ENCODE results near the gene GOLGA8K.
"Not testable (repeated sequence)": the region's sequence is repeated elsewhere in the genome, so short reads cannot be mapped to it uniquely, and the experiment has no call there.

GRCh38 chr15:32356909-32357308 is 46.2 kb downstream of the GOLGA8K start:
- TF ChIP-seq POLR2AphosphoS5 (IDR thresholded peaks at IDR 0.05; ENCODE audit: borderline replicate concordance, low read depth, low read length); EZH2 (IDR thresholded peaks at IDR 0.05); FOXP2 (optimal IDR thresholded peaks at IDR 0.05; ENCODE audit: control extremely low read depth, extremely low read length, insufficient read depth): not testable (repeated sequence)
